Purkinje cell (primary cell): Measurements from ENCODE around the gene ATF7. TPM values are rescaled to one million over a fixed set of nuclear protein-coding genes. Genes with fewer than 3 reads are reported as not detected.

Source experiments
- polyA plus RNA-seq: library from polyadenylated mRNA; unstranded; fragments of >200 nt; fragmentation: Nextera tagmentation; gene quantifications from 2 replicates; pipeline ENCODE4 v1.2.1, GENCODE V29; 2014

ATF7 gene
- polyA plus RNA-seq = 3.7 and 20.9 TPM in 2 replicates

DNA sequence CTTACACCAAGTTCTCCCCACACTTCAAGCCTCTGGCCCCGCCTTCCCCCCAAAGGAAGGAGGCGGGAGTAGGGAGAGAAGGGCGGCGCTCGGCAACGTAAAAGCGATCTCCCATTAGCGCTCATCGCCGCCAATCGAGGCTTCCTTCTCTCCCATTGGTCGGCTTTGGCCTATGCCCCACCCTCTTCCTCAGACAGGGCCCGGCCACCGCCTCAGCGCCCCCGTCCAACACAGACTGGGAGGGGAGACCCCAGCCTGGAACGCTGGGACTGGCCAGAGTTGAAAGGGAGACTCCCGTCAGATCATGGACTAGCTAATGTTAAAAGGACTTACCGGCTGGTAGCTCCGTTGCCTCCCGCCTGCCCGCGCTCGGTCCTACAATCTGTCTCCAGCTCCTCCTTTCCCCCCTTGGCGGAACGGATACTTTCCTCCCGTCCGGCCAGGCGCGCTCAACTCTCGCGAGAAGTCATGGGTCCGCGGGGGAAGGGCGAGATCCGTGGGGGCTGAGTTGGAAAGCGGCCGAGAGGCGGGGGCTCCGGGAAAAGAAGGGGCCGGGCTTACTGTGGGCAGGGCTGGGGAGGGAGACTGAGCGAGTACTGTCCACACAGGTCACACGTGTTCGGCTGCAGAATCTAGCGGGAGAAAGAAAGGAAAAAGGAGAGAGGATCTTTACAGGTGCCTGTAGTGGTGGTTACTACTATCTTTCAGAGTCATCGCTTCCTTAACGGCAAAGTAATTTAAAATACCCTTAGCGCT is at the start of gene ATF7:
ATF7 (minus strand) TSS at position 437 of the 756 bp plus-strand sequence. CDS start 25,382 bp downstream, outside the sequence.

DNA sequence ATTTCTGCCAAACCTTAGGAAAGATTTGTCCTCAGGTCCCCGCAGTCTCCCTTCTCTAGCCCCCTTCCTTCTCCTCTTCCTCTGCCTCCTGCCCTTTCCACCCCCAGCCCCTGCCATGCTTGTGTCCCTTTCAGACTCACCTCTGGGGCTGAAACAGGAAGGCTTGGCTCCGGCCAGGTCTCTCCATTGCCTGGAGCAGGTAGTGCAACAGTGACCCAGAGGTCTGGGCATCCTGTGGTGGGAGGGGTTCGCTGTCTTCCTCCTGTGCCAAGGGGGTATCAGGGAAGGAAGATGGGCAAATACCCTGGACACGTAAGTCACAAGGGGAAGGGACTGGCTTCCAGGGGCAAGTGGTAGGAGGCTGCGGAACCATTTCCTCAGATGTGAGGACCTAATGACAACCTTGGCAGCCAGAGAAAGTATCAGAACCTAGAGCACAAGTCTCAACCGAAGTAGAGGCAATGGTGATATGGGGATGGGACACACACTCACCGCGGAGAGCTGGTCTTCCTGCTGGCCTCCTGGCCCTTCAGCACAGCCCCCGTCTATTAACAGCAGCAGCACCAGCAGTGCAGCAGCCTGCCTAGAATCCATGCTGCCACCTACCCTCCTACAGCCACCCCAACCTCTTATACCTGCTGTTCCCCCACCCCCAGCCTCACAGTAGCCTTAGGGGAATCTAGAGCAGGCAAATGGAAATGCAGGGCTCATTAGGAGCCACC is 119.1 kb downstream of the ATF7 start, which contains the start of gene NPFF:
NPFF (minus strand) TSS at position 604 of the 722 bp plus-strand sequence; CDS start at position 594, 10 bp downstream.

DNA sequence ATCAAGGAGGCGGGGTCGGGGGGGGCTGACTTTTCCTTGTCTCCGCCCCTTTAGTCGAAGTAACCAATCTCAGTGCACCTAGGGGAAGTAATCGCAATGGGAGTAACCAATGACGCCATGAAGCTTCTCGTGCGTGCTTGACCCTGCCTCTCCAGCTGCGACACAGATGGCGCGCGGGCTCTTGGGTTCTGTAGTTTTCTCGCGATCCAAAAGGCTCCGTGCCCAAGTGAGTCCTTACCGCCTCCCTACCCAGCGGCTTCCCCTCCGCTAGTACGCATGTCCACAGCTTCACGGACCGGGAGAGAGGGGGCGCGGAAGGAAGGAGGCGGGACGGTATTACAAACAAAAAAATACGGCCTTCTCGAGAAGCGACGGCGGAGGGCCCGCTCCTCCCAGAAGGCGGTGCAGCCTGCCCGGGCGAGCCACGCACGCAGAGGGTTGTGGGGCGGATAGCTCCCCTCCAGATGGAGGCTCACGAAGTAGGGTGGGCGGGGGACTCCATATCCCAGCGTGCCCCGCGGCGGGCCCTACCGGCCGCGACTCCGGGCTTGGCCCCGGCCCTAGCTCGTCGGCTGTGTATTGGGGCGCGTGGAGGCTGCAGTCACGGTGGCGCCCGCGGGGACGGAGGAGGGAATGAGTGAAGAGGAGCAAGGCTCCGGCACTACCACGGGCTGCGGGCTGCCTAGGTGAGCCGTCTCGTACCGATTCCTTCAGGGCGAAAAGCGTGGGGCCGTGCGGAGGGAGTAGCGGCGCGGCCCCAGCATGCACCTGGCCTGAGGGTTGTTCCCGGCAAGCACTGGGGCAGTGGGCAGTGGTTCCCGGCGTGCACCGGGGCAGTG is 125.2 kb downstream of the ATF7 start, which contains the start of gene TARBP2:
TARBP2 (plus strand) TSS at position 508 of the 839 bp plus-strand sequence; CDS start at position 634, 126 bp downstream.

DNA sequence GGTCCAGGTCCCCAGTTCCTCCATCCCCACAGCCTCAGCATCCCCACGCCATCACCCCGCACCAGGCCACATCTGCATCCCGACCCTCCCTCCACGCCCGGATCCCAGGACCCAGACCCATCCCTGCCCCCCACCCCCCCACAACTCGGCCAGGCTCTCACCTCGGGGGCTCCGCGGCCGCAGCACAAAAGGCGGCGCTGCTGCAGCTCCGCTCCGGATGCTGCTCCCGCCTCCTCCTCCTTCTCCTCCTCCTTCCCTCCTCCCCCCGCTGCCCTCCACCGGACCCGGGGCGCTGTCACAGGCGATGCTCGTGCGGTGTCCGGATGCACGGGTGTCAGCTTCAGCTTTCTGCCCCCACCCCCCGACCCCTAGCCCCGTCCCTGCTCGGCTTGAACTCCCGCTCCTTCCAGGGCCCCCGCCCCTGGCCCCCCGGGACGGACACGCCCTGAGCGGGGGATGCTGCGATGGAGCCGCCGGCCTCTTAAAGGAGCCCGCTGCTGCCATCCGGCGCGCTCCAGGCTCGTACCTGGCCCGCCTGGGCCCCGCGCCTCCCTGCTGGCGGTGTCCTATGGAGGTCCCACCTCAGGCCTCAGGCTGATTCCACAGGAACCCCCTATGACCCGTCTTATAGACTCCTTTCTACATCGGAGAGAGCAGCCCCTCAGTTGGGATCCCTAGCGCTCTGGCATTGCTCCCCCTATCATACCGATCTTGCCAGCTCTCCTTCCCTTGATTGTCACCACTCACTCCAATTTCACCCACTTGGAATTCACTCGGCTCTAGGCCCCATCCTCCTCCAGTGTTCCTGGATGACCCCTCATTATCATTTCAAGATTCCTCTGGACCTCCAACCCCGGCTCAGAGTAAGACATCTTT is 126.7 kb downstream of the ATF7 start, which contains the start of gene MAP3K12:
MAP3K12 (minus strand) TSS at position 193 of the 876 bp plus-strand sequence. CDS start 12,067 bp downstream, outside the sequence.

Other genes with a start within 250 kb of the ATF7 start
- 1.1 and 2.2 TPM in 2 replicates for gene SP1, start 246.2 kb downstream of the ATF7 start, polyA plus RNA-seq
- not detected in 2 replicates for gene AMHR2, start 202.5 kb downstream of the ATF7 start, polyA plus RNA-seq
- gene PRR13, start 184.6 kb downstream of the ATF7 start, polyA plus RNA-seq = 89.8 and 98.6 TPM in 2 replicates
- gene PCBP2, start 174.3 kb downstream of the ATF7 start, polyA plus RNA-seq = 111 and 125 TPM in 2 replicates
- gene MAP3K12, start 126.9 kb downstream of the ATF7 start, polyA plus RNA-seq = 3.2 and 4.6 TPM in 2 replicates
- gene TARBP2, start 125.1 kb downstream of the ATF7 start, polyA plus RNA-seq = 4.4 and 5.7 TPM in 2 replicates
- 0.91 TPM in 1 of 2 replicates, not detected in the other for gene NPFF, start 118.9 kb downstream of the ATF7 start, polyA plus RNA-seq
- 664 and 682 TPM in 2 replicates for gene ATP5MC2, start 49.7 kb upstream of the ATF7 start, polyA plus RNA-seq
- 18.7 and 38.1 TPM in 2 replicates for gene CALCOCO1, start 101.1 kb upstream of the ATF7 start, polyA plus RNA-seq
- 0.62 TPM in 1 of 2 replicates, not detected in the other for gene CISTR, start 125.6 kb upstream of the ATF7 start, polyA plus RNA-seq